Uterus (tissue), 4 donors: ENCODE results near the gene P2RX5. TPM values are rescaled to one million over a fixed set of nuclear protein-coding genes. Genes with fewer than 3 reads are reported as not detected.

Experiments used
- DNase-seq, 2 donors: peaks; one replicate each; pipeline ENCODE4 v3.0.0-alpha.2; 2019 to 2020
- H3K27ac ChIP-seq, 2 donors: fragments of 200-600 bp; sonication (generic); 1 replicate in 1 of 2; 2 replicates in 1 of 2; pipeline ENCODE4 v1.5.1; 2016 to 2018
- H3K27me3 ChIP-seq, 2 donors: fragments of 200-600 bp; sonication (generic); one replicate each; pipeline ENCODE4 v1.5.1; 2018 to 2019; ENCODE audit warnings: control low read depth in 1 of 2
- H3K36me3 ChIP-seq, 2 donors: fragments of 200-600 bp; sonication (generic); one replicate each; pipeline ENCODE4 v1.5.1; 2019; ENCODE audit warnings: control low read depth in 1 of 2
- H3K4me1 ChIP-seq, 2 donors: fragments of 200-600 bp; sonication (generic); one replicate each; pipeline ENCODE4 v1.5.1; 2018 to 2019; ENCODE audit warnings: control low read depth in 1 of 2
- H3K4me3 ChIP-seq, 2 donors: fragments of 200-600 bp; sonication (generic); 1 replicate in 1 of 2; 2 replicates in 1 of 2; pipeline ENCODE4 v1.5.1; 2018 to 2019; ENCODE audit warnings: mild to moderate bottlenecking in 1 of 2
- H3K9me3 ChIP-seq, 2 donors: fragments of 200-600 bp; sonication (generic); one replicate each; pipeline ENCODE4 v1.5.1; 2019; ENCODE audit warnings: control low read depth in 1 of 2
- POLR2A ChIP-seq, 2 donors: fragments of 450-650 bp; IDR thresholded peaks; one replicate each; pipeline ENCODE4 v1.6.1; 2016; ENCODE audit warnings: antibody characterized with exemption in 2 of 2, mild to moderate bottlenecking in 1 of 2, moderate library complexity in 1 of 2
- intact Hi-C: fragments of 100-400 bp; cut with DNase I; formaldehyde crosslinking; loops from one replicate; pipeline ENCODE4 v1.15.1; 2023; ENCODE audit warnings: low total_unique reads
- total RNA-seq, 4 donors: library from RNA; depleted of rRNA in 3 of 4; stranded (reverse); fragments of >200 nt in 3 of 4; gene quantifications; one replicate each; pipeline versions ENCODE4 v1.1.0 to v1.2.4, GENCODE V29; 2014 to 2023
- TF ChIP-seq, protein P1 (sequence below), 4 experiments: fragments of 200-600 bp in 2 of 4; fragments of 450-650 bp in 2 of 4; sonication (generic) in 2 of 4; IDR thresholded peaks; one replicate each; pipeline ENCODE4 v1.5.1; 2016 to 2019; ENCODE audit warnings: antibody characterized with exemption in 4 of 4, mild to moderate bottlenecking in 2 of 4, moderate library complexity in 1 of 4
- donor health status: DM: yes; HTN: yes; CAD: no.

The P2RX5 gene
- total RNA-seq, 4 donors from 2014 or later, result 0.51 to 8.2 (median 1.1) TPM

DNA sequence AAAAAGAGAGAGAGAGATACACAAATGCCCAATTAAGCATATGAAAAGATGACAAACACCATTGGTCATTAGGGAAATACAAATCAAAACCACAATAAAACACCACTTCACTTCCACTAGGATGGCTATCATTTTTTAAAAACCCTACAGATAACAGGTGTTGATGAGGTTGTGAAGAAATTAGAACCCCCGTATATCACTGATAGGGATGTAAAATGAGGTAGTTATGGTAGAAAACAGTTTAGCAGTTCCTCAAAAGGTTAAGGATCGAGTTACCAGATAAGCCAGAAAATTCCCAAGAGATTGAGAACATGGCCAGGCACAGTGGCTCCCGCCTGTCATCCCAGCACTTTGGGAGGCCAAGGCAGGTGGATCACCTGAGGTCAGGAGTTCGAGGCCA lies 2.8 kb downstream of the P2RX5 start:
- intact Hi-C loops, result no loop called here
- Histone ChIP-seq H3K27me3 (peaks cover 0 to 16% of the 10 kb centered on the region in 2 donors), H3K27ac (no peak overlapping the region), H3K4me1 (peaks cover 0 to 14% of the 10 kb centered on the region in 2 donors), H3K9me3 (peaks cover 0 to 7% of the 10 kb centered on the region in 2 donors), H3K36me3 (no peaks in the 10 kb centered on the region), H3K4me3 (no peak overlapping the region)
- TF ChIP-seq POLR2A (IDR thresholded peaks at IDR 0.05), result no peak
- TF ChIP-seq, protein P1, sequence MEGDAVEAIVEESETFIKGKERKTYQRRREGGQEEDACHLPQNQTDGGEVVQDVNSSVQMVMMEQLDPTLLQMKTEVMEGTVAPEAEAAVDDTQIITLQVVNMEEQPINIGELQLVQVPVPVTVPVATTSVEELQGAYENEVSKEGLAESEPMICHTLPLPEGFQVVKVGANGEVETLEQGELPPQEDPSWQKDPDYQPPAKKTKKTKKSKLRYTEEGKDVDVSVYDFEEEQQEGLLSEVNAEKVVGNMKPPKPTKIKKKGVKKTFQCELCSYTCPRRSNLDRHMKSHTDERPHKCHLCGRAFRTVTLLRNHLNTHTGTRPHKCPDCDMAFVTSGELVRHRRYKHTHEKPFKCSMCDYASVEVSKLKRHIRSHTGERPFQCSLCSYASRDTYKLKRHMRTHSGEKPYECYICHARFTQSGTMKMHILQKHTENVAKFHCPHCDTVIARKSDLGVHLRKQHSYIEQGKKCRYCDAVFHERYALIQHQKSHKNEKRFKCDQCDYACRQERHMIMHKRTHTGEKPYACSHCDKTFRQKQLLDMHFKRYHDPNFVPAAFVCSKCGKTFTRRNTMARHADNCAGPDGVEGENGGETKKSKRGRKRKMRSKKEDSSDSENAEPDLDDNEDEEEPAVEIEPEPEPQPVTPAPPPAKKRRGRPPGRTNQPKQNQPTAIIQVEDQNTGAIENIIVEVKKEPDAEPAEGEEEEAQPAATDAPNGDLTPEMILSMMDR (IDR thresholded peaks at IDR 0.05), result no peak
- no peak for DNase-seq

DNA sequence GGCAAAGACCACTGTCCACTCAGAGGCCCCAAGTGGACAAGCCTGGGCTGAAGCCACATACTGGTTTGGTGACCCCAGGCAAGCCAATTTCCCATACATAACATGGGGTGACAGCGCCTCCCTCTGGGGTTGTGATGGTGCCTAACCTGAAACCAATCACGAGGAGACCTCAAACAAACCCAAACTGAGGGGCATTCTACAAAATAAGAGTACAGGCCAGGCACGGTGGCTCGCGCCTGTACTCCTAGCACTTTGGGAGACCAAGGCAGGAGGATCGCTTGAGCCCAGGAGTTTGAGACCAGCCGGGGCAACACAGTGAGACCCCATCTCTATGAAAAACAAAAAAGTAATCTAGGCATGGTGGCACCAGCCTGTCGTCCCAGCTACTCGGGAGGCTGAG lies 3.6 kb downstream of the P2RX5 start:
- DNase-seq, result no peak
- Histone ChIP-seq H3K27me3 (peaks cover 0 to 16% of the 10 kb centered on the region in 2 donors), H3K4me1 (peaks cover 0 to 14% of the 10 kb centered on the region in 2 donors), H3K4me3 (no peak overlapping the region), H3K36me3 (no peaks in the 10 kb centered on the region), H3K9me3 (no peaks in the 10 kb centered on the region), H3K27ac (no peak overlapping the region)
- intact Hi-C loops, result no loop called here
- TF ChIP-seq POLR2A (IDR thresholded peaks at IDR 0.05), result no peak
- TF ChIP-seq, protein P1 (IDR thresholded peaks at IDR 0.05), result no peak

DNA sequence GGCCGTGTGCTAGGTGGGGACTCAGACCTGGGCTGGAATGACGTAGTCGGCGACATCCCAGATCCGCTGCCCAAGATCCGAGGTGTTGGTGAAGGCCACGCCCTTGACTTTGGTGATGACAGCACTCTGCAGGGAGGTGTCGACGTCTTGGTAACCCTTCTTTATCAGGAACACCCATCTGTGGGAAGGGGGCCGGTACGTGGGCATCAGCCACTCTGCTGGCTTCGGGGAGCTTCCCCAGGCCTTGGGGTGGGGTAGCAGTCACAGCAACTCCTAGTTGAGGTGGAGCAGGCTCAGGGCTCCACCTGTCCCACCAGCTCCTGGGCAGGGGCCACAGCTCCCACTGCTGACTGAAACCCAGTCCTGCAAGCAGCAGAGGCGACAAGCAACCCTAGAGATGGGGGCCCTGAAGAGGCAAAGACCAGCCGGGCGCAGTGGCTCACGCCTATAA lies 4.3 kb downstream of the P2RX5 start:
- H3K4me1 ChIP-seq, result peaks cover 0 to 14% of the 10 kb centered on the region in 2 donors
- no peak overlapping the region for H3K4me3 ChIP-seq
- no peaks in the 10 kb centered on the region for H3K9me3 ChIP-seq
- H3K27ac ChIP-seq, result no peak overlapping the region
- H3K27me3 ChIP-seq, result peaks cover 0 to 16% of the 10 kb centered on the region in 2 donors
- no peak for DNase-seq
- intact Hi-C loops, result no loop called here
- no peaks in the 10 kb centered on the region for H3K36me3 ChIP-seq
- TF ChIP-seq, protein P1 (IDR thresholded peaks at IDR 0.05), result no peak
- no peak for TF ChIP-seq POLR2A (IDR thresholded peaks at IDR 0.05)

DNA sequence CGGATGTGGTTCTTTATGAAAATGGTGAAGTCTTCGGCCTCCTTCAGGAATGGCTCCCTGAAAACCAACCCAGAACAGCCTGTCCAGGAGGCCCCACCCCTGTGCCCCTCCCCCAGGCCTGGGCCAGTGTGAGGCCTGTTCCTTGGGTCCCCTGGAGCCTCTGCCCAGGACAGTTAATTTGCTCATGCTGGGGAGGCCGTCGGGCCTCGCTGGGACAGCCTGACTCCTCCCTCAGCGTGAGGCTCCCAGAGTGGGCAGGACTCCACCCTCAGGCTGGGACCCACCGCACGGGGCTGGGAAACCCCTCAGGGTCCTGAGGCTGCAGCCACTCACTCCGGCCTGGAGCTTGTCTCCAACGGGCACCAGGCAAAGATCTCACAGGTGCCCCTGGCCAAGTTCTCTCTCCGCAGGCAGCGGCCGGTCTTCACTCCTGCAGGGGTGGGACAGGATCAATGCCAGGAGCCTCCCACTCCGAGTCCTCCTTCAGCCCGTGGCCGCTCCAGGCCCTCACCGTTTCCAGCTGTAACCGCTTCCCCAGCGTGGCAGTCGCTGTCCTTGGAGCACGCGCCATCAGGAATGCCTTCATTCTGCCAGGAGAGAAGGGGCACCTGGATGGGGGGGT lies 5.8 kb downstream of the P2RX5 start:
- no peak for DNase-seq
- TF ChIP-seq POLR2A (IDR thresholded peaks at IDR 0.05), result no peak
- TF ChIP-seq, protein P1 (IDR thresholded peaks at IDR 0.05), result no peak
- H3K4me3 ChIP-seq, result no peak overlapping the region
- H3K27ac ChIP-seq, result no peak overlapping the region
- peaks cover 0 to 16% of the 10 kb centered on the region in 2 donors for H3K27me3 ChIP-seq
- H3K4me1 ChIP-seq, result peaks cover 0 to 4% of the 10 kb centered on the region in 2 donors
- no peaks in the 10 kb centered on the region for H3K9me3 ChIP-seq
- intact Hi-C loops, result no loop called here
- no peaks in the 10 kb centered on the region for H3K36me3 ChIP-seq

DNA sequence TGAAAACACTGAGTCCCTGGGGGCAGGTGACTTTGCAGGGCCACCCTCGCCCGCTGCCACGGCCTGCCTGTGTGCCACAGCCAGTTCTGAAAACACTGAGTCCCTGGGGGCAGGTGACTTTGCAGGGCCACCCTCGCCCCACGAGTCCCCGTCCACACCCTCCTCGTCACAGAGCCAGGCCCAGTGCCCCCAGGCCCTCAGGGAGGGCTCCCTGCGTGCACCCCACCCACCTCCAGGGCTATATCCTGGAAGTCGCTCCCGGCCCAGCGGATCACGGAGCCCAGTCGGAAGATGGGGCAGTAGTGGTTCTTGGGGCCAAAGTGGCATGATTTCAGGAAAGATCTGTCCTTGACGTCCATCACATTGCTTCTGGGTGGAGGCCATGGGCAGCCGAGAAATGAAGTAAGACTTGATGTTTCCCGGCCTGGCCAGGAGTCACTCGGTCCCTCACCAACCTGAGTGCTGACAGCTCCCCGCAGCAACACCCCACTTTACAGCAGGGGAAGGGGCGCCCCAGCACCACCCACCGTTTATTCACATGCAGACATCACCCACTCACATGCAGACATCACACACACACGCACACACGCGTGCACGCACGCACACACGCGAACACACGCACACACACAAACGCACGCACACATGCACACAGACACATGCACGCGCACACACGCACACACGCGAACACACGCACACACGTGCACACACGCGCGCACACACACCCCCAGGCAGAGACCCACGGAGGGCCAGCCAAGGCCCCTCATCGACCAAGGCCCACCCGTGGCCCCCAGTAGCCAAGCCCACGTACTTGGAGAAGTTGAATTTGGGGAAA lies 6.5 kb downstream of the P2RX5 start:
- peaks cover 0 to 11% of the 10 kb centered on the region in 2 donors for H3K27me3 ChIP-seq
- H3K9me3 ChIP-seq, result no peaks in the 10 kb centered on the region
- H3K4me1 ChIP-seq, result no peaks in the 10 kb centered on the region
- TF ChIP-seq POLR2A (IDR thresholded peaks at IDR 0.05), result no peak
- TF ChIP-seq, protein P1 (IDR thresholded peaks at IDR 0.05), result no peak
- no peak for DNase-seq
- no peak overlapping the region for H3K27ac ChIP-seq
- no peaks in the 10 kb centered on the region for H3K36me3 ChIP-seq
- H3K4me3 ChIP-seq, result no peak overlapping the region
- intact Hi-C loops, result no loop called here
